Coronary artery (tissue), 2 donors: ENCODE results near the gene GRID2.
"Not testable (repeated sequence)": the region's sequence is repeated elsewhere in the genome, so short reads cannot be mapped to it uniquely, and the experiment has no call there.

Experiments used
- DNase-seq: peaks from one replicate; pipeline ENCODE4 v3.0.0-alpha.2; 2017; ENCODE audit warnings: low spot score
- H3K27ac ChIP-seq, 2 donors: fragments of 200-600 bp; sonication (generic); one replicate each; pipeline ENCODE4 v1.5.1; 2016 to 2019
- H3K4me3 ChIP-seq: fragments of 200-600 bp; sonication (generic); 2 replicates; pipeline ENCODE4 v1.5.1; 2016; ENCODE audit warnings: mild to moderate bottlenecking, moderate library complexity
- TF ChIP-seq, protein P1 (sequence below): fragments of 200-600 bp; sonication (generic); IDR thresholded peaks from one replicate; pipeline ENCODE4 v1.5.1; 2019; ENCODE audit warnings: antibody characterized with exemption

GRID2 gene

DNA sequence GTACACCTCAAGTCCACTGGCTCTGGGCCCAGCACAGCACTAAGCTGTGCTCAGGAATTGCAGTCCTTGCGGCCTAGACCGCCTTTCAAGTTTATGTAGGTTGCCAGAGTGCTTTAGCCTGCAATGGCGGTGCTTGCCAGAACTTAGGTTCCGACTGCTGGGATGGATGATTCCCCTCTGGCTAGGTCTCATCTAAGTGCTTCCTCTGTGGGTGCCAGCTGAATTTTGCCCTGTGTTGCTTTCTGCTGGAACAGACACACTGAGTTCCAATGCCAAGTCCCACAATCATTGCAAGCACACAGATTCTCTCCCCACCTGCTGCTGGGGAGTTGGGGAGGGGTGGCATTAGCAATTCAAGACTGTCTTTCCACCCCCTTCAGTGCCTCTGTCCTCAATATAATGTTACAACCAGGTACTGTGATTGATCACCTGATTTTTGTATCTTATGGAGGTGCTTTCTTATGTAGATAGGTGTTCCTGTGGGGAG is 129.5 kb downstream of the GRID2 start:
- no peak overlapping the region for H3K27ac ChIP-seq
- no peak overlapping the region for H3K4me3 ChIP-seq
- TF ChIP-seq, protein P1, sequence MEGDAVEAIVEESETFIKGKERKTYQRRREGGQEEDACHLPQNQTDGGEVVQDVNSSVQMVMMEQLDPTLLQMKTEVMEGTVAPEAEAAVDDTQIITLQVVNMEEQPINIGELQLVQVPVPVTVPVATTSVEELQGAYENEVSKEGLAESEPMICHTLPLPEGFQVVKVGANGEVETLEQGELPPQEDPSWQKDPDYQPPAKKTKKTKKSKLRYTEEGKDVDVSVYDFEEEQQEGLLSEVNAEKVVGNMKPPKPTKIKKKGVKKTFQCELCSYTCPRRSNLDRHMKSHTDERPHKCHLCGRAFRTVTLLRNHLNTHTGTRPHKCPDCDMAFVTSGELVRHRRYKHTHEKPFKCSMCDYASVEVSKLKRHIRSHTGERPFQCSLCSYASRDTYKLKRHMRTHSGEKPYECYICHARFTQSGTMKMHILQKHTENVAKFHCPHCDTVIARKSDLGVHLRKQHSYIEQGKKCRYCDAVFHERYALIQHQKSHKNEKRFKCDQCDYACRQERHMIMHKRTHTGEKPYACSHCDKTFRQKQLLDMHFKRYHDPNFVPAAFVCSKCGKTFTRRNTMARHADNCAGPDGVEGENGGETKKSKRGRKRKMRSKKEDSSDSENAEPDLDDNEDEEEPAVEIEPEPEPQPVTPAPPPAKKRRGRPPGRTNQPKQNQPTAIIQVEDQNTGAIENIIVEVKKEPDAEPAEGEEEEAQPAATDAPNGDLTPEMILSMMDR, result no peak
- no peak for DNase-seq

DNA sequence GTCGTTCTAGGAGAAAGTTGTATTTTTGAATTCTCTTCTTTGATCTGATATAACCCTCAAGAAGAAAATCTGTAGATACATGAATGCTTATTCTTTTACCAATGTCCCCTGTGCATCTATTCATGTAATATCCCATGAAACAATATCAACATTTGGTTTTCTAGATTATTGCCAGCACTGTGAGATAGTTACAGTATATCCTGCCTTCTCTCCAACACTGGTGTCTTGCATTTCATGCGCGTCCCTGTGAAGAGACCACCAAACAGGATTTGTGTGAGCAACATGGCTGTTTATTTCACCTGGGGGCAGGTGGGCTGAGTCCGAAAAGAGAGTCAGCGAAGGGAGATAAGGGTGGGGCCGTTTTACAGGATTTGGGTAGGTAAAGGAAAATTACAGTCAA is 135.0 kb downstream of the GRID2 start:
- not testable (repeated sequence) for H3K27ac ChIP-seq, DNase-seq, H3K4me3 ChIP-seq

DNA sequence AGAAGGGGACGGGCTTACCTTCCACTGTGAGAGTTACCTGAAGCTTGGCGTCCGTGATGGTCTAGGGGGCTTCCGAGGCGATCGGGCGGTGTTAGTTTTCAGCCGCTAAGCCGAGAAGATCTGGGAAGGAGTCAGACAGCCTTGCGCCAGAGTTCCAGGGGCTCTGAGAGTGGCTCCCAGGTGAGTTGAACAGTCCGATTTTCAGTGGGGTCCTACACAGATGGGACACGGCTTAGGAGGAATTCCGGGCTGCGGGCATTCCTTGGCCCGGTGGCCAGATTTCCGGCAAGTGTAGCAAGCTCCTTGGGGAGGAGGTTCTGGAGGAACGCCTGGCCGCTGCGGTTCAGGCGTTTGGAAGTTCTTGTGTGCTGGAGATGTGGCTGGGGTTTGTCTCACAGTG is 138.4 kb downstream of the GRID2 start:
- H3K27ac ChIP-seq, DNase-seq, H3K4me3 ChIP-seq: not testable (repeated sequence)

DNA sequence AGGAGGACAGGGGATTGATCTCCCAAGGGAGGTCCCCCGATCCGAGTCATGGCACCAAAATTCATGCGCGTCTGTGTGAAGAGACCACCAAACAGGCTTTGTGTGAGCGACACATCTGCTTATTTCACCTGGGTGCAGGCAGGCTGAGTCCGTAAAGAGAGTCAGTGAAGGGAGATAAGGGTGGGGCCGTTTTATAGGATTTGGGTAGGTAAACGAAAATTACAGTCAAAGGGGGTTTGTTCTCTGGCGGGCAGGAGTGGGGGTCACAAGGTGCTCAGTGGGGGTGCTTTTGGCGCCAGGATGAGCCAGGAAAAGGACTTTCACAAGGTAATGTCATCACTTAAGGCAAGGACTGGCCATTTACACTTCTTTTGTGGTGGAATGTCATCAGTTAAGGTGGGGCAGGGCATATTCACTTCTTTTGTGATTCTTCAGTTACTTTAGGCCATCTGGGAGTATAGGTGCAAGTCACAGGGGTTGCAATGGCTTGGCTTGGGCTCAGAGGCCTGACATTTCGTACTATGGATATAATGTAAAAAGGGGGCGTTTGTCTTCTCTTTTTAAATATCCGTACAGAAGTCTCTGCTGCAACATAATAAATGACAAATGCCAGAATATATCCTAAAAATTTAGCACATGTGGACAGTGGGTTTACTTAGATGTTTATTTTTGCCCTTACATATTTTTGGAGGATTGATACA is 140.5 kb downstream of the GRID2 start:
- not testable (repeated sequence) for H3K27ac ChIP-seq, H3K4me3 ChIP-seq, DNase-seq

DNA sequence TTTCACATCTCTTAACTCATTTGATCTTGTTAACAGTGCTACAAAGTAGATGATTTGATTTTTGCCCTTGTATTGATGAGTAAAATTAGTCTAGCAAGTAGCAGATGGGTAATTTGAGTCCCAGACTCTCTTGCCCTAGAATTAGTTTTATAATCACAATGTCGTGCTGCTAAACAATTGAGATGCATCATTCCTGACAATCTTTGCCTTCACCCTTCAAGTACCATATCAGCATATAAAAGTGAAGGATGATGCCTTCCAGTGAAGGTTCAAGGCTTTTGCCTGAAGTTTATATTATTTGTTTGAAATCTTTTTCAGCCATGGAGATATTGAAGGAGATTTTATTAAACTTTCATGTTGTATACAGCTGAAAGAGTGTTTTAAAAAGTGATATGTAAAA is 141.4 kb downstream of the GRID2 start:
- H3K4me3 ChIP-seq, result no peak overlapping the region
- DNase-seq, result no peak
- no peak overlapping the region for H3K27ac ChIP-seq
- TF ChIP-seq, protein P1, result no peak

DNA sequence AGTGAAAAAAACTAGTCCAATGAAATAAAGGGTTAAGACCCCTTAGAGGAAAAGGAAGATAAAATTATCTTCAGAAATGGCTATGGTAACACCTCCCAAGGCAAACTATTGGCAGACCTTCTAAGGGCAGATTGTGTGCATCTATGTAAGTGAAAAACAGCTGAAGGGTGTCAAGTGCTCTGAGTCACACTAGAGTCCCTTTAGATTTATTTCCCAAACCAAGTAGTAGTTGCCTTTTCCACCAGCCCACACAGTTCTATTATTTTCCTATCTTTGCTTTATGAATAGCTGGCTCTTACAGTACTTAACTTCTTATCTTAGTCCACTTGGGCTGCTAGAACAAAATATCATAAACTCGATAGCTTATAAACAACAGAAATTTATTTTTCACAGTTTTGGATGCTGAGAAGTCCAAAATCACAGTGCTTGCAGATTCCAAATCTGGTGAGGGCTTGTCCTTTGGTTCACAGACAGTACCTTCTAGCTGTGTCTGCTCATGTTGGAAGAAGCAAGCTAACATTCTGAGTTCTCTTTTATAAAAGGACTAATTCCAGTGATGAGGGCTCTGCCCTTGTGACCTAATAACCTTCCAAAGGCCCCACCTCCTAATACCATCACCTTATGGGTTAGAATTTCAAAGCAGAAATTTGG is 143.6 kb downstream of the GRID2 start:
- no peak for DNase-seq
- Histone ChIP-seq H3K4me3 (no peak overlapping the region), H3K27ac (no peak overlapping the region)
- TF ChIP-seq, protein P1, result no peak

DNA sequence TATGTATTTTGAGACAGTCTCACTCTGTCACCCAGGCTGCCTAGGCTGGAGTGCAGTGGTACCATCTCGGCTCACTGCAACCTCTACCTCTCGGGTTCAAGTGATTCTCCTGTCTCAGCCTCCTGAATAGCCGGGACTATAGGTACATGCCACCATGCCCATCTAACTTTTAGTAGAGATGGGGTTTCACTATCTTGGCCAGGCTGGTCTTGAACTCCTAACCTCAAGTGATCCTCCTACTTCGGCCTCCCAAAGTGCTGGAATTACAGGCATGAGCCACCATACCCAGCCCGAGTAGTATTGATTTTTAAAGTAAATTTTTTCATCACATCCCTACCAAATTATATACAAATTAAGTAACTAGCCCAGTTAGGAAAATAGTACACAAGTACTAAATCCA is 144.4 kb downstream of the GRID2 start:
- not testable (repeated sequence) for DNase-seq, H3K4me3 ChIP-seq, H3K27ac ChIP-seq

DNA sequence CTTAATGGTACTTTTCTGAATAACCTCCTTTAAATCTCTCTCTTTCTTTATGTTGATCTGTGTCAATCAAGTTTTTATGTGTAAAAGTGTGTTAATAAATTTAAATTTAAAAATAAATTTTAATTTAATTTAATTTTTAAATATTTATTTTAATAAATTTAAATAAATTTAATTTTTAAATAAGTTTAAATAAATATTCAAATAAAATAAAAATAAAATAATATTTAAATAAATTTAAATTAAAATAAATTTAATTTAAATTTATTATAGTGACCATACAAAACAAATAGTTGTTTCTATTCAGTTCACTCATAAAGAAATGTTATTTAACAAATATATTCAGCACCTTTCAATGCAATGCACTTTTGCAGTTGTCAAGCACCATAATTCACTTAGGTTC is 146.9 kb downstream of the GRID2 start:
- H3K27ac ChIP-seq, result no peak overlapping the region
- H3K4me3 ChIP-seq, result no peak overlapping the region
- no peak for DNase-seq
- TF ChIP-seq, protein P1, result no peak

DNA sequence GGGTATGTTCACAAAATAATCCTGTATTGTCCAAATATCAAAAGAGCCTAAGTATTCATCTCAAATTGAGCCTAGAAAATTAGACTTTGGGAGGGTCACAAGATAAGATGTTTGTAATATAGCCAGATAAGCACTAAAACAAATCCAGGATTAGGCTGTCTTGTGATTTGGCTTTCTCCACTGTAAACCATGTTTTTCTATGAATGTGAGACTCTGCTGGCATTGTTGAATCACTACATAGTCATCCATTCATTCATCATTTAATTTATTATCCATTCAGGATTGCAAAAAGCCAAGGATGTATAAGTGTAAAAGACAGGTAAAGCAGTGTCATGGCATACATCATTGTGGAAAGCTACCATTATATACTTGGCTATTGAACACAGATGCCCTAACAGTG is 148.0 kb downstream of the GRID2 start:
- no peak overlapping the region for H3K27ac ChIP-seq
- DNase-seq, result no peak
- TF ChIP-seq, protein P1, result no peak
- no peak overlapping the region for H3K4me3 ChIP-seq

DNA sequence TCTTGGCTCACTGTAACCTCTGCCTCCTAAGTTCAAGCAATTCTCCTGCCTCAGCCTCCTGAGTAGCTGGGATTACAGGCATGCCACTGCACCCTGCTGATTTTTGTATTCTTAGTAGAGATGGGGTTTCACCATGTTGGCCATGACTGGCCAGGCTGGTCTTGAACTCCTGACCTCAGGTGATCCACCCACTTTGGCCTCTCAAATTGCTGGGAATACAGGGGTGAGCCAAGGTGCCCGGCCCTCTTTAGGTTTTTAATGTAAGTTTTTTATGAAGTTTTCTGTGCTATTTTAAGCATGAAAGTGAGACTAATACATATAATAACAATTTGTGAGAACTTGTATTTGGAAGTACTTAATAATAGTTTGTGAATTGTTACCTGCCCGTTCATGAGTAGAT is 148.6 kb downstream of the GRID2 start:
- not testable (repeated sequence) for H3K4me3 ChIP-seq, DNase-seq, H3K27ac ChIP-seq
